22Rv1 (cell line): Measurements from ENCODE around the gene GTF2A1.
A peak's percentile ranks its signal among the peaks of the same experiment; 100 is the strongest.

Source experiments
- H3K27ac ChIP-seq: fragments of 450-650 bp; 2 replicates; pipeline ENCODE4 v1.5.1; 2017
- ZFX ChIP-seq: fragments of 450-650 bp; IDR thresholded peaks from 2 replicates; pipeline ENCODE4 v1.6.1; 2017; ENCODE audit warnings: antibody characterized with exemption, borderline replicate concordance
- TF ChIP-seq, protein P1 (sequence below): fragments of 450-650 bp; IDR thresholded peaks from 2 replicates; pipeline ENCODE4 v1.5.1; 2017; ENCODE audit warnings: mild to moderate bottlenecking

The GTF2A1 gene

DNA sequence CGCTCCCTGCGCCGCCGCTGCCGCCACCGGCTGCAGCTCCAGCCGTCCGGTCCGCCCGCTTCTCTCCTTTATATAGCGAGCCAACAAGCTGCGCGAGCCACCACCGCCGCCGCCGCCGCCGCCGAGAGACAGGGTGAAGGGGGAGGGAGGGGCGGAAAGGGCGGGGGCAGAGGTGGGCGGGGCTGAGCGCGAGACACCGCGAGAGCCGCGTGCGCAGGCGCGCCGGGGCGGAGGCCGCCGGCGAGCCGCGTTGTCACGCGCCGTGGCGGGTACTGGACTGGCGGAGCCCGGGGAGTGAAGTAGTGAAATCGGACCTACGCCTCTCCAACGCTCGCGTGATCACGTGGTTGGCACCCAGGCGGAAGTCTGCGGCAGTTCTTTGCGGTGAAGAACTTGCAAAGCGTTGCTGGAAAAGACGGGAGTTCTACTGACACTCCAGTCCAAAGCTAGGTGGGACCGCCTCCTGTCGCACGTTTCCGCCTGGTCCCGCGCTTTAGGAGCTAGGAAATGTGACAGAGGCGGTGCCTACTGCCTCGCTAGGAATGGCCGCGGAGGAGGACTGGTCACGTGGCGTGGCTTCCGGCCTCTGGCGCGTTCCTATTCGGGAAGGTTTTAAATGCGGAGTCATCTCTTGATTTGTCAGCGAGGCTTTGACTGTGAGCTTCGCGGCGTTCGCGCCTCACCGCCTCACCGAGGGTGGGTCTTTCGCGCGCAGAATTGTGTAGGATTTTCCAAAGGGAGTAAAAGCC lies at the start of gene GTF2A1:
TSS of gene GTF2A1 (minus strand) at position 130 of the 749 bp plus-strand sequence. CDS start 441 bp downstream, outside the sequence.
- TF ChIP-seq, protein P1, sequence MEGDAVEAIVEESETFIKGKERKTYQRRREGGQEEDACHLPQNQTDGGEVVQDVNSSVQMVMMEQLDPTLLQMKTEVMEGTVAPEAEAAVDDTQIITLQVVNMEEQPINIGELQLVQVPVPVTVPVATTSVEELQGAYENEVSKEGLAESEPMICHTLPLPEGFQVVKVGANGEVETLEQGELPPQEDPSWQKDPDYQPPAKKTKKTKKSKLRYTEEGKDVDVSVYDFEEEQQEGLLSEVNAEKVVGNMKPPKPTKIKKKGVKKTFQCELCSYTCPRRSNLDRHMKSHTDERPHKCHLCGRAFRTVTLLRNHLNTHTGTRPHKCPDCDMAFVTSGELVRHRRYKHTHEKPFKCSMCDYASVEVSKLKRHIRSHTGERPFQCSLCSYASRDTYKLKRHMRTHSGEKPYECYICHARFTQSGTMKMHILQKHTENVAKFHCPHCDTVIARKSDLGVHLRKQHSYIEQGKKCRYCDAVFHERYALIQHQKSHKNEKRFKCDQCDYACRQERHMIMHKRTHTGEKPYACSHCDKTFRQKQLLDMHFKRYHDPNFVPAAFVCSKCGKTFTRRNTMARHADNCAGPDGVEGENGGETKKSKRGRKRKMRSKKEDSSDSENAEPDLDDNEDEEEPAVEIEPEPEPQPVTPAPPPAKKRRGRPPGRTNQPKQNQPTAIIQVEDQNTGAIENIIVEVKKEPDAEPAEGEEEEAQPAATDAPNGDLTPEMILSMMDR = no peak
- TF ChIP-seq ZFX = no peak
- peak within 1 kb of the TSS; percentile 99 for H3K27ac ChIP-seq

DNA sequence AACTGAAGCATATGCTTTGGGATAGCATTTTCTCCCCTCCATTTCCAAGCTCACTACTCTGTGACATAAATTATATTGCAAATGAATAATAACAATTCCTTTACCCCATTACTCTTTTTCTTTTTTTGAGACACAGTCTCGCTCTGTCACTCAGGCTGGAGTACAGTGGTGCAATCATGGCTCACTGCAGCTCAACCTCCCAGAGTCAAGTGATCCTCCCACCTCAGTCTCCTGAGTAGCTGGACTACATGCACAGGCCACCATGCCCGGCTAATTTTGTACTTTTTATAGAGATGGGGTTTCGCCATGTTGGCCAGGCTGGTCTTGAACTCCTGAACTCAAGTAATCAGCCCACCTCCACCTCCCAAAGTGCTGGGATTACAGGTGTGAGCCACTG lies 49.2 kb upstream of the GTF2A1 start:
- TF ChIP-seq, protein P1 = no peak
- TF ChIP-seq ZFX = no peak
- H3K27ac ChIP-seq = no peak overlapping the region

DNA sequence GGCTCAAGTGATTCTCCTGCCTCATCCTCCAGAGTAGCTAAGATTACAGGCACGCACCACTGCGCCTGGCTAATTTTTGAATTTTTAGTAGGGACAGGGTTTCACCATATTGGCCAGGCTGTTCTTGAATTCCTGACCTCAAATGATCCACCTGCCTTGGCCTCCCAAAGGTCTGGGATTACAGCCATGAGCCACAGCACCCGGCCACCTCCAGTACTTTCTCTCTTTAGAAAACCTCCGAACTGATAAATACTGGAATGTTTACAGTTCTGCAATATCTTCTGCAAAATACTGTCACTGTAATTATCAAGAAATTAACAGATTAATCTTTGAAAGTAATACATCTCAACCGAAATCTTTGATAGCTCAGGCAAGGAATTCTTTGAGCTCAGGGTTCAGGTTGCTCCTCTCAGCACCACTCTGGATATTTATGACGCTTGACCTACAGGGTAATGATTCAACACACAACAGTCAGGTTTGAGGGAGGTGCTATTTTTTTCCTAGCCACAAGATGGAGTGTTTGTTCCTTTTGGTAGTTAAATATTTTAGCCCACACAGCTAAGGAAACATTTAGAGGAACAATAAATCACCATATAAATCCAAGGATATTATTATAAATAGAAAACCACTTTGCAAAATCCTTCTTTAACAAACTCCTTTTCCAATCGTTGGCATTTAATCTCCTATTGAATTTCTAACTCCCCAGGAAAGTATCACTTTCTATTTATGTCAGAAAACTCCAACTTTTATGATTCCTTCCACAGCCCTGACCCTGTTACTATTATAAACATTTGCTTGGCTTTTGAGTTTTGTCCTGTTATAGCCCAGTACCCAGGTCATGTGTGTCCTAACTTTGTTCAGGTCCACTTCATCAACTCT lies 48.6 kb upstream of the GTF2A1 start:
- H3K27ac ChIP-seq = no peak overlapping the region
- TF ChIP-seq, protein P1 = peak; percentile 79
- TF ChIP-seq ZFX = no peak

DNA sequence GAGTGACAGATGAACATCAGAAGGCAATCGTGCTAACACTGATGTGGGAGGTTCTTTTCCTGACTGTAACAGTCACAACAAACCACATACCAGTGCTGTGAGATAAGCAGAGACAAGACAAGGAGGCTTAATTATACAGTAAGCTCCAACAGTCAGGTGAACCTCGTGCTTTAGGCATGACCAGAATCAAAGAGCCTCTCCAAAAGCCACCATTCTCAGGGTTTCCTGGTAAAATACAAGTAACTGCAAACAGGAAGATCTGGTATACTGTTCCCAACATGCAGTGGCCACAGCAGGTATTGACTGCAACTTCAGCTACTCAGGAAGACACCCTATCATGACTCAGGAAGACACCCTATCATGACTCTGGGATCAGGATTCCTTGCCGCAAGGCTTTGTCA lies 47.3 kb upstream of the GTF2A1 start:
- H3K27ac ChIP-seq = no peak overlapping the region
- TF ChIP-seq ZFX = no peak
- TF ChIP-seq, protein P1 = no peak

DNA sequence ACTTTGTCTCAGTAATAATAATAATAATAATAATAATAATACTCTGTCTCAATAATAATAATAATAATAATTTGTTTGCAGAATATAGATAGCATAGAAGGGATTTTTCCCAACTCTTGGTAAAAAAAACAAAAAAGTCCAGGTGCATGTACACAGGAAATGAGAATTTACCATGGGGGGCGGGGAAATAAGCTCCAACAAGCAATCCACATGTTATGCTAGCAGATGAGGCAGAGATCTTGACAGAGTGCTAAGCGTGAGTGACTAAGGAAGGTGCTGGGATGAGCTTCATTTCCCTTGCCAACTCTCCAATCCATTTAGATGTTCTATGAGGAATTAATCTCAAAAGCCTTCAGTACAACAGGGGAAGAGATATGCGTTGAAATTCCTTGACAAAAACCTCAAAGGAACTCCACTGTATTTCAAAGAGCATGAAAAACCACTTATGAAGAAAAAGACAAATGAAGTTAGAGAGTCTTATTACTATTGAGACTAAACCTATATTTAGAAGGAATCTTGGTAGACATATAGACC lies 44.9 kb upstream of the GTF2A1 start:
- TF ChIP-seq, protein P1 = no peak
- TF ChIP-seq ZFX = no peak
- no peak overlapping the region for H3K27ac ChIP-seq

DNA sequence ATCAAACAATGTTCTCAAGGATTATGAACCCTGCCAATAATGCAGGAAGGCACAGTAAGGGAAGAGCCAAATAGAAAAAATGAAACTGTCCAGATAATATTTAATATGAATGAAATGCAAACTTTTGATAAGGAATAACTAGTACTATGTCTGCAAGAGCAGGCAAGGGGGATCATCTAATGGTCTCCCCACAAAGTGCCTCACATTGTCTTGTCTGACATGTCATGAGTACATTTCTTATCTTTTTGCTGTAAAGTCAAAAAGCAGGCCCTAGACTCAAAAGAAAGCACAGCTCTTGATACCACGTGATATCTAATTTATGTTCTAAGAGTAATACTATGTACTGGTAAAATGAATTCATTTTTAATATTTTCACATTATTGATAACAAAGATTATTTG lies 43.9 kb upstream of the GTF2A1 start:
- H3K27ac ChIP-seq = no peak overlapping the region
- TF ChIP-seq, protein P1 = no peak
- no peak for TF ChIP-seq ZFX
